Neural progenitor cell (in vitro differentiated cells): ENCODE data around the gene VEPH1. TPM values are rescaled to one million over a fixed set of nuclear protein-coding genes. Genes with fewer than 3 reads are reported as not detected.

Source experiments
- DNase-seq: peaks from one replicate; pipeline ENCODE4 v3.0.0-alpha.2; 2016; ENCODE audit warnings: low spot score
- H2AFZ ChIP-seq: fragments of 200-600 bp; sonication (generic); replicated peaks from 2 replicates; pipeline ENCODE4 v1.6.1; 2016; ENCODE audit warnings: antibody characterized with exemption
- H3F3A ChIP-seq: fragments of 200-600 bp; sonication (generic); 2 replicates; pipeline ENCODE4 v1.6.1; 2016; ENCODE audit warnings: antibody characterized with exemption, low read depth
- H3K27ac ChIP-seq: fragments of 200-600 bp; sonication (generic); 2 replicates; pipeline ENCODE4 v1.5.1; 2016; ENCODE audit warnings: mild to moderate bottlenecking
- H3K27me3 ChIP-seq: fragments of 200-600 bp; sonication (generic); 2 replicates; pipeline ENCODE4 v1.6.1; 2016; ENCODE audit warnings: mild to moderate bottlenecking, moderate library complexity
- H3K36me3 ChIP-seq: fragments of 200-600 bp; sonication (generic); 2 replicates; pipeline ENCODE4 v1.5.1; 2016
- H3K4me1 ChIP-seq: fragments of 200-600 bp; sonication (generic); 2 replicates; pipeline ENCODE4 v1.6.1; 2016; ENCODE audit warnings: mixed run types
- H3K4me2 ChIP-seq: fragments of 200-600 bp; sonication (generic); 2 replicates; pipeline ENCODE4 v1.6.1; 2016
- H3K4me3 ChIP-seq: fragments of 200-600 bp; sonication (generic); 2 replicates; pipeline ENCODE4 v1.5.1; 2016
- H3K79me2 ChIP-seq: fragments of 200-600 bp; sonication (generic); 2 replicates; pipeline ENCODE4 v1.6.1; 2016; ENCODE audit warnings: low read depth
- H3K9ac ChIP-seq: fragments of 200-600 bp; sonication (generic); 2 replicates; pipeline ENCODE4 v1.6.1; 2016
- H3K9me3 ChIP-seq: fragments of 200-600 bp; sonication (generic); 2 replicates; pipeline ENCODE4 v1.5.1; 2016; ENCODE audit warnings: low read depth
- H4K20me1 ChIP-seq: fragments of 200-600 bp; sonication (generic); 2 replicates; pipeline ENCODE4 v1.6.1; 2016; ENCODE audit warnings: low read depth
- H3K27ac Mint-ChIP-seq: 3 replicates; pipeline ENCODE4 v1.8.0; 2021; ENCODE audit warnings: mixed read lengths
- H3K27me3 Mint-ChIP-seq: 2 replicates; pipeline ENCODE4 v1.8.0; 2022; ENCODE audit warnings: low read depth, mild to moderate bottlenecking, inconsistent platforms, moderate library complexity, mixed read lengths; ENCODE audit not compliant: insufficient read depth
- H3K36me3 Mint-ChIP-seq: 3 replicates; pipeline ENCODE4 v1.8.0; 2021; ENCODE audit warnings: mixed read lengths
- H3K4me1 Mint-ChIP-seq: 3 replicates; pipeline ENCODE4 v1.8.0; 2021; ENCODE audit warnings: mixed read lengths
- H3K4me3 Mint-ChIP-seq: 3 replicates; pipeline ENCODE4 v1.8.0; 2021; ENCODE audit warnings: mild to moderate bottlenecking, moderate library complexity, mixed read lengths
- H3K9me3 Mint-ChIP-seq: 3 replicates; pipeline ENCODE4 v1.8.0; 2020; ENCODE audit warnings: mixed read lengths
- CTCF ChIP-seq: fragments of 200-600 bp; sonication (generic); IDR thresholded peaks from 2 replicates; pipeline ENCODE4 v1.5.1; 2017; ENCODE audit warnings: antibody characterized with exemption, mild to moderate bottlenecking
- EZH2 ChIP-seq: fragments of 200-600 bp; sonication (generic); IDR thresholded peaks from 2 replicates; pipeline ENCODE4 v1.6.1; 2017; ENCODE audit warnings: antibody characterized with exemption, mild to moderate bottlenecking, moderate library complexity
- EZH2phosphoT487 ChIP-seq: fragments of 200-600 bp; sonication (generic); IDR thresholded peaks from 2 replicates; pipeline ENCODE4 v1.6.1; 2017; ENCODE audit warnings: antibody characterized with exemption
- total RNA-seq: library from RNA; depleted of rRNA; stranded (reverse); fragments of >200 nt; gene quantifications from 2 replicates; pipeline ENCODE4 v1.2.3, GENCODE V29; 2015; ENCODE audit warnings: low replicate concordance

The VEPH1 gene
- total RNA-seq, 1 donor from 2014 or later: not detected

DNA sequence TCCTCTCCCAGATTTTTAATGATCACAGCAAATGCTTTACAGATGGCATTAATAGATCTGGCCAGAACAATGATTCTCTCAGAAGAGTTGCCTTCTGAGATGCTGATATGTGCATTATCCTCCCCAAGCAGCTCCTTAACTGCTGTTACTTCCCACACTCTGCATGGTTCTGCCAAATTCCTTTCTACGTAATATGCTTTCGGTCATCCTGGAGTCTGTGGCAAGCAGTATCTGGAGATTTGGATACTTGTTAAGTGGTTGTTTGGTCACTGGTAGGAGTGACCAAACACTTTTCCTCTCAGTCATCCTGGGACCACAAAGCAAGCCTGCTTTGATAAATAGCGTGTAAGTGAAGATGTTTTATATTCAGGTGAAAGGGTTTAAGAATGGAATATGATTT is 272.1 kb downstream of the VEPH1 start:
- DNase-seq: no peak
- Mint-ChIP-seq H3K9me3 (peaks cover 2% of the 10 kb centered on the region), H3K27ac (no peak overlapping the region), H3K4me3 (no peak overlapping the region), H3K36me3 (peaks cover 6% of the 10 kb centered on the region), H3K4me1 (no peaks in the 10 kb centered on the region), H3K27me3 (no peaks in the 10 kb centered on the region)
- Histone ChIP-seq H3K27me3 (no peaks in the 10 kb centered on the region), H4K20me1 (no peaks in the 10 kb centered on the region), H3K36me3 (no peaks in the 10 kb centered on the region), H3K79me2 (no peaks in the 10 kb centered on the region), H3K27ac (no peak overlapping the region), H3K9ac (no peak overlapping the region), H3F3A (no peaks in the 10 kb centered on the region), H3K4me3 (no peak overlapping the region), H3K9me3 (no peaks in the 10 kb centered on the region), H3K4me1 (no peaks in the 10 kb centered on the region), H2AFZ (no peak overlapping the region), H3K4me2 (no peak overlapping the region)
- no peak for TF ChIP-seq EZH2

- peaks cover 4% of the 10 kb centered on the region for H3K36me3 Mint-ChIP-seq
- no peak overlapping the region for H3K27ac Mint-ChIP-seq
- no peak overlapping the region for H3K9ac ChIP-seq
- no peaks in the 10 kb centered on the region for H3K79me2 ChIP-seq
- no peak overlapping the region for H3K4me2 ChIP-seq
- H4K20me1 ChIP-seq: no peaks in the 10 kb centered on the region
- H3K4me3 ChIP-seq: no peak overlapping the region
- H3F3A ChIP-seq: no peaks in the 10 kb centered on the region
- no peaks in the 10 kb centered on the region for H3K27me3 Mint-ChIP-seq
- H3K27ac ChIP-seq: no peak overlapping the region
- no peaks in the 10 kb centered on the region for H3K9me3 ChIP-seq
- H3K4me1 ChIP-seq: no peaks in the 10 kb centered on the region
- H3K27me3 ChIP-seq: no peaks in the 10 kb centered on the region
- H3K4me3 Mint-ChIP-seq: no peak overlapping the region
- no peak for TF ChIP-seq EZH2
- TF ChIP-seq EZH2phosphoT487: no peak
- no peak for TF ChIP-seq CTCF
- H3K4me1 Mint-ChIP-seq: no peaks in the 10 kb centered on the region
- peaks cover 2% of the 10 kb centered on the region for H3K9me3 Mint-ChIP-seq
- no peak for DNase-seq
- H2AFZ ChIP-seq: no peak overlapping the region
- H3K36me3 ChIP-seq: no peaks in the 10 kb centered on the region
Measured at GRCh38 chr3:157226173-157226847, 276.9 kb downstream of the VEPH1 start.

DNA sequence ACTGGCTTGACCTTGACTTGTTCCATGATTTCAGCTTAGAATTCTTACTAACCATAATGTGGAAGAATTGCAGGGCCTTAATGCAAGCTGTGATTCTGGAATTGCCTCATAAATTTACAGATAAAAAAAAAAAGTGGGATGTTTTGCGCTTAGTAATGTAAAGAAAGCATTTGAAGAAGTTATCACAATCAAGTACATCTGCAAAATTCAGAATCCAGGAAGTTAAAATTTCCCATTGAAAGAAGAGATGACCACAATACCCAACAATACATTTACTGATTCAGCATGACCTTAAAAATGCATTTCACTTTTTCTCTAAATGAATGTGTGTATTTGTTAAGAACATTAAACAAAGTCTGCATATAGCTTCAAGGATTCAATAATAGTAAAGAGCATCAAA is 278.2 kb downstream of the VEPH1 start:
- H3K36me3 ChIP-seq: no peaks in the 10 kb centered on the region
- peaks cover 2% of the 10 kb centered on the region for H3K9me3 Mint-ChIP-seq
- no peaks in the 10 kb centered on the region for H3K9me3 ChIP-seq
- no peak overlapping the region for H3K4me3 ChIP-seq
- no peaks in the 10 kb centered on the region for H3K27me3 Mint-ChIP-seq
- H3K4me1 ChIP-seq: no peaks in the 10 kb centered on the region
- H3K4me3 Mint-ChIP-seq: no peak overlapping the region
- H3K9ac ChIP-seq: no peak overlapping the region
- H3K4me2 ChIP-seq: no peak overlapping the region
- peaks cover 4% of the 10 kb centered on the region for H3K36me3 Mint-ChIP-seq
- H3K27ac ChIP-seq: no peak overlapping the region
- H3K27ac Mint-ChIP-seq: no peak overlapping the region
- H3K27me3 ChIP-seq: no peaks in the 10 kb centered on the region
- no peaks in the 10 kb centered on the region for H3F3A ChIP-seq
- no peak for DNase-seq
- TF ChIP-seq EZH2phosphoT487 (no peak), CTCF (no peak), EZH2 (no peak)
- no peak overlapping the region for H2AFZ ChIP-seq
- no peaks in the 10 kb centered on the region for H4K20me1 ChIP-seq
- H3K79me2 ChIP-seq: no peaks in the 10 kb centered on the region
- H3K4me1 Mint-ChIP-seq: no peaks in the 10 kb centered on the region

DNA sequence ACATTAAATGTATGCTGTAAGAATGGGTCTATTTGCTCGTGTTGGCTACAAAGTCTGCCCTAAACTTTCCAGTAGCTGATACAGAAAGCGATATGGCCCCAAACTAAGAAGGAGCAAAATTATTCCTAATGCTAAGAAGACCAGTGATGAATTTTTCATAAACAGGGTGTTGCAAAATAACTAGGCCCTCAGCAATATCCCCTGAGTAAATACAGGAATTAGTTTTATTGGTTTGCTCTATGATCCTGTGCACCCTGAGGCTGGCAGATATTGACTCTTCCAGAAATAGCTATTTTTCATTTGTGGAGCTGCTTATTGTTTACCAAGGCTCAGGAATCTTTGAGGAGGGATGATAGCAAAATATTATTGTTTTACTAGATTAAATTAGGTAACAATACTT is 282.3 kb downstream of the VEPH1 start:
- H3K4me3 ChIP-seq: no peak overlapping the region
- TF ChIP-seq EZH2: no peak
- TF ChIP-seq EZH2phosphoT487: no peak
- TF ChIP-seq CTCF: no peak

More for the DNA sequence above, 282.3 kb downstream of the VEPH1 start:
- Mint-ChIP-seq H3K4me3 (no peak overlapping the region), H3K27me3 (no peaks in the 10 kb centered on the region), H3K4me1 (peaks cover 2% of the 10 kb centered on the region), H3K36me3 (peaks cover under 1% of the 10 kb centered on the region), H3K9me3 (no peaks in the 10 kb centered on the region), H3K27ac (no peak overlapping the region)
- no peaks in the 10 kb centered on the region for H3K9me3 ChIP-seq
- no peak overlapping the region for H2AFZ ChIP-seq
- no peak for DNase-seq
- H3K4me2 ChIP-seq: no peak overlapping the region
- no peaks in the 10 kb centered on the region for H3K79me2 ChIP-seq
- no peaks in the 10 kb centered on the region for H3K27me3 ChIP-seq
- no peaks in the 10 kb centered on the region for H4K20me1 ChIP-seq
- no peak overlapping the region for H3K27ac ChIP-seq
- H3K9ac ChIP-seq: no peak overlapping the region
- H3F3A ChIP-seq: no peaks in the 10 kb centered on the region
- no peaks in the 10 kb centered on the region for H3K36me3 ChIP-seq
- no peaks in the 10 kb centered on the region for H3K4me1 ChIP-seq
